NCI-H82 treated with DMSO at 0.1 percent for 48 hours (cell line): ENCODE results near the gene PSMD14.

ENCODE experiments used
- DNase-seq: peaks from one replicate; lab custom pipeline; 2025; ENCODE audit not compliant: unreplicated experiment; lab: John Stamatoyannopoulos, UW

Gene PSMD14

DNA sequence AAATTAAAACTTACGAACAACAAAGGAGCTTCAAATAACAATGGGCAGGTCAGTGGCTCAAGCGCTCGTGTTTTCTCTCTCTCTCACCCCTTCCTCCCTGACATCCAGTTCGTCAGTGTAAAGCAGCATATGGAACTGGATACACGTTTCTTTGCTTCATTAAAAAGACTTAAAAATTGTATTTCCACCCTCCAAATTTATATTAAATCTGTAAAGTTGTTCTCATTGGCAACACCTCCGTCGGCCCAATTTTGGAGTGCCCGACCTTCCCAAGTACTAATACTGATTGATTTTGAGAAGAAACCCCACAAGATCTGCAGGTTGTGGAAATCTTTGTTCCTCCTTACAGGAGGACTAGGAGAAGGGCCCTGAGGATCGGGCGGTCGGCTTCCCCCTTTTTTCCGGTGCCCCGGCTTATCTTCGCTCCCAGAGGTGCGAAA, 110.1 kb downstream of the PSMD14 start:
- DNase-seq, result peak; percentile 29

DNA sequence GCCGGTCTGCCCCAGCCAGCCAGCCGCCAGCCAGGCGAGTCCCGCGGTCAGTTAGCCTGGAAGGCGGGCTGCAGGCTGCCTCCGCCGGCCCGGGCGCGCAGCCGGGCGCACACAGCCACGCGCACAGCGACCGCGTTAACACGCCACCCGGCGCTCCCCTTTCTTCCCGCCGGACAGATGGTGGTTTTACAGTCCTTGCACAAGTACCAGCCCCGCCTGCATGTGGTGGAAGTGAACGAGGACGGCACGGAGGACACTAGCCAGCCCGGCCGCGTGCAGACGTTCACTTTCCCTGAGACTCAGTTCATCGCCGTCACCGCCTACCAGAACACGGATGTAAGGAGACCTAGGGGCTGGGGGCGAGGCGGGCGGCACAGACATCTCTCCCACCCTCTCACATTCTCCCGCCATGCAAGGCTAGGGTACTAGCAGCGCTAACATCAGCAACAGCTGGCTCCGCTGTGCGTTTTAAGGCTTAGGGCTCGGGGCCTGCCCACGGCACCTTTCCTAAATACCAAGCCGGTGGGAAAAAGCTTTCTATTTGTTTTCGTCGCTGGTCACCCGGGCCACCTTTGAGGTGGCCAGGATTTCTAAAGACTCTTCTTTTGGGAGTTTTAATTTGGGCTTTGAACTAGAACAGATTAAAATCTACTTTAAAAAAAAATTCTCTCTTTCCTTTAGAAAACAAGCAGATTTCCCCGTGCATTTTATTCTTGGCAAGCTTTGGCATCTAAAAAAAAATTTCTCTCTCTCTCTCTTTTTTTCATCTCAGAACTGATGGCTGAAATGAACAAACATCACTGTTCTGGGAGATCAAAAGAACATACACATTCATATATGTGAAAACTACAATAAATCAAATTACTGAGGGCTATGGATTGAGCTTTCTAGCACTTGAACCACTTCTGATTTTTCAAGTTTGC, 110.8 kb downstream of the PSMD14 start:
- DNase-seq, result peak; percentile 47

DNA sequence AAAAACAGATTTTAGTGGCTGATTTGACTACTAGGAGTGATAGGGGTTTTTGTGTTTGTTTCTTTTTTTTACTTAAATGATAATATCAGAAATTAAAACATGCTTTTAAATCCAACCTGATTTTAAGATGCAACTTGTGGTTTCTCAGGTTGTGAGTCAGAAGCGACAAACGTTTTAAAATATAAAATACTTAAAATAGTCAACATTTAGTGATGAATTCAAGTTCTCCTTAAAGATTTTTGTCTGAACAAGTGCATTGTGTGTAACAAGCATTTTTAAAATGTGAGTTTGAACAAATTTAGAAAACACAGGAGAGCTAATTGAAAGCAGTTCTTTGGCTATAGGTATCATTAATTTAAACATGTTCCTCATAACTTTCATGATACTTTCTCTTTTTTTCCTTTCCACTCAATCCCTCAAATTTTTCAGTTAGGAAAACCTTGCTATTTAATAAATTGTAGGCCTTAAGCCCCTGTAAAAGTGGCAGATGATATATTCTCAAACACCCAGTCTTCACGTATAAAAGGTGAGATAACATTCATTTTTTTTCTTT, 111.5 kb downstream of the PSMD14 start:
- no peak for DNase-seq

DNA sequence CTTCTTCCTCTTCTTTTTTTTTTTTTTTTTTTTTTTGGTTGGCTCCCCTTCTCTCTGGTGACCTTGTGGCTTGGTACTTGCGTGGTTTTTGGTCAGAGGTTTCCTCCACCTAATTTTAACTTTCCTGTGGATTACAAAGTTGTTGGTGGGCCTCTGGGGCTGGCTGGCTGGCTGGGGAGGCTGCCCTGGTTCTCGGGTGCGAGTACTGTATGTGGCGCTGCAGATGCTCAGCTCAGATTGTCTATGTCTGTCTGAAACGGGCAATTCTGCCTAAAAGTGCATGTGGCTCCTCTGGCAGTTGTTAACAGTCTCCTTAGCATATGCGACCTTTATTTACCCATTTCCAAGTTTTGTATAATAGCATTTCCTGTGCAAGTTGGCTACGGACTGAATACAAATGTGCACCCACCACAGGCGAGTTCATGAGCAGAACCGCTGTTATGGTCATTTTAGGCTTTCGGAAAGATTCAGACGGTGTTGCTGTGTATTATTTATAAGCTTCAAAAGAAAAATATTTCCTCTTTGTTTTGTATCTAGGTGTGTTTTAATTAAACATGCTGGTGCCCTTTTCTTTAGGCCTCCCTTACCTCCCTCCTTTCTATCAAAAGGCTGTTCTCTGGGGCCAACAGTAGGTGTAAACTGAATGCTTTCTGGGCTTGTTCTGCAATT, 112.3 kb downstream of the PSMD14 start:
- DNase-seq, result no peak

DNA sequence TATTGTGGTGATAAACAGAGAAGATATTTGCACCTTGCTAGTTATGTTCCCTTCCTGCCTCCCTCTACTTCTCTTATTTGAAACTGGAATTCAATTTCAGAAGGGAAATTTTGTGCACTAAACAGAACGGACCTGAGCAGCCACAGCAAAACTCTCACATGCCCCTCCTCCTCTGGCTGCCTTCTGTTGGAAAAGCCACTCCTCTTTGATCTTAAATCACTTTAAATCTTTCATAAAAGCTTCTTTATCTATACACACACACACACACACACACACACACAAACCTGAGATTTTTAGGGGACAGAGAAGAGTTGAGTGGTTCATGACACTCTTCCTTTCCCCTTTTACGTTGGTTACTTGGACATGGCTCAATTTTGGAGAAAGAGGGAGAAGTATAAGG, 113.5 kb downstream of the PSMD14 start:
- DNase-seq, result peak; percentile 15

DNA sequence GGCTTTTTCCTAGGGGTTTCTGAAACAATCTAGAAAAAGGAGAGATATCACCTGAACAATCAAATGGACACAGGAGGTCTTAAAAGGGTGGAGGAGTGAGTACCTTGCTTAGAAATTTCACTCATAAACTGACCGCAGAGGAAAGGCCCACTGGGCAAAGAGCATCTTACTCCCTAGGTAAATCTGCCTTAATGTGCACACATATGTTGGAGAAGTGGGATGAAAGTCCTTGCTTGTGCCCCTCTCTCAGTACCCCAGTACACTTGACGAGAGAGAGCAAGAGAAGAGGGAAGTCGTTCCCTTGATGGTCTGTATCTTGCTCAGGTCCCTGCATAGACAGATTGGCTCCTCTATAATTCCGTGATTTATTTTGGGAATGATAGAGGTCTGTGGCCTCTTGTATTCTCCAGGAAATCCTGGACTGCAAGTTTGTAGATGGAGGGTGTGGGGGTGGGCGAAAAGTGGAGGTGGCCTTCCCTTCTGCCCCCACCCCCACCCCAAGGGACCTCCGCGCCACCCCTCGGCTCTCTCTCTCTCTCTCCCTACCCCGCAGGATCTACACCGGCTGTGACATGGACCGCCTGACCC, 114.7 kb downstream of the PSMD14 start:
- no peak for DNase-seq

DNA sequence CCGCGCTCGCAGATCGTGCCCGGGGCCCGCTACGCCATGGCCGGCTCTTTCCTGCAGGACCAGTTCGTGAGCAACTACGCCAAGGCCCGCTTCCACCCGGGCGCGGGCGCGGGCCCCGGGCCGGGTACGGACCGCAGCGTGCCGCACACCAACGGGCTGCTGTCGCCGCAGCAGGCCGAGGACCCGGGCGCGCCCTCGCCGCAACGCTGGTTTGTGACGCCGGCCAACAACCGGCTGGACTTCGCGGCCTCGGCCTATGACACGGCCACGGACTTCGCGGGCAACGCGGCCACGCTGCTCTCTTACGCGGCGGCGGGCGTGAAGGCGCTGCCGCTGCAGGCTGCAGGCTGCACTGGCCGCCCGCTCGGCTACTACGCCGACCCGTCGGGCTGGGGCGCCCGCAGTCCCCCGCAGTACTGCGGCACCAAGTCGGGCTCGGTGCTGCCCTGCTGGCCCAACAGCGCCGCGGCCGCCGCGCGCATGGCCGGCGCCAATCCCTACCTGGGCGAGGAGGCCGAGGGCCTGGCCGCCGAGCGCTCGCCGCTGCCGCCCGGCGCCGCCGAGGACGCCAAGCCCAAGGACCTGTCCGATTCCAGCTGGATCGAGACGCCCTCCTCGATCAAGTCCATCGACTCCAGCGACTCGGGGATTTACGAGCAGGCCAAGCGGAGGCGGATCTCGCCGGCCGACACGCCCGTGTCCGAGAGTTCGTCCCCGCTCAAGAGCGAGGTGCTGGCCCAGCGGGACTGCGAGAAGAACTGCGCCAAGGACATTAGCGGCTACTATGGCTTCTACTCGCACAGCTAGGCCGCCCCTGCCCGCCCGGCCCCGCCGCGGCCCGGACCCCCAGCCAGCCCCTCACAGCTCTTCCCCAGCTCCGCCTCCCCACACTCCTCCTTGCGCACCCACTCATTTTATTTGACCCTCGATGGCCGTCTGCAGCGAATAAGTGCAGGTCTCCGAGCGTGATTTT, 115.5 kb downstream of the PSMD14 start:
- DNase-seq, result no peak

DNA sequence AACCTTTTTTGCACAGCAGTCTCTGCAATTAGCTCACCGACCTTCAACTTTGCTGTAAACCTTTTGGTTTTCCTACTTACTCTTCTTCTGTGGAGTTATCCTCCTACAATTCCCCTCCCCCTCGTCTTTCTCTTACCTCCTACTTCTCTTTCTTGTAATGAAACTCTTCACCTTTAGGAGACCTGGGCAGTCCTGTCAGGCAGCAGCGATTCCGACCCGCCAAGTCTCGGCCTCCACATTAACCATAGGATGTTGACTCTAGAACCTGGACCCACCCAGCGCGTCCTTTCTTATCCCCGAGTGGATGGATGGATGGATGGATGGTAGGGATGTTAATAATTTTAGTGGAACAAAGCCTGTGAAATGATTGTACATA, 116.2 kb downstream of the PSMD14 start:
- DNase-seq, result no peak

DNA sequence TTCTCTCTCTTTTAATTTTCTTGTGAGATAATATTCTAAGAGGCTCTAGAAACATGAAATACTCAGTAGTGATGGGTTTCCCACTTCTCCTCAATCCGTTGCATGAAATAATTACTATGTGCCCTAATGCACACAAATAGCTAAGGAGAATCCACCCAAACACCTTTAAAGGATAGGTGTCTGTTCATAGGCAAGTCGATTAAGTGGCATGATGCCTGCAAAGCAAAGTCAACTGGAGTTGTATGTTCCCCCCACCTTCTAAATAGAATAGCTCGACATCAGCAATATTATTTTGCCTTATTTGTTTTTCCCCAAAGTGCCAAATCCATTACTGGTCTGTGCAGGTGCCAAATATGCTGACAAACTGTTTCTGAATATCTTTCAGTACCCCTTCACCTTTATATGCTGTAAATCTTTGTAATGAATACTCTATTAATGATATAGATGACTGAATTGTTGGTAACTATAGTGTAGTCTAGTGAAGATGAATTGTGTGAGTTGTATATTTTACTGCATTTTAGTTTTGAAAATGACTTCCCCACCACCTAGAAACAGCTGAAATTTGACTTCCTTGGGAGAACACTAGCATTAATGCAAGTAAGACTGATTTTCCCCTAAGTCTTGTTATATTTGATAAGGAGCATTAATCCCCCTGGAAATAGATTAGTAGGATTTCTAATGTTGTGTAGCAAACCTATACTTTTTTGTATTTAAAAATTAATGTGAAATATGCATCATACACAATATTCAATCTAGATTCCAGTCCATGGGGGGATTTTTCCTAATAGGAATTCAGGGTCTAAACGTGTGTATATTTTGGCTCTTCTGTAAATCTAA, 116.9 kb downstream of the PSMD14 start:
- no peak for DNase-seq

DNA sequence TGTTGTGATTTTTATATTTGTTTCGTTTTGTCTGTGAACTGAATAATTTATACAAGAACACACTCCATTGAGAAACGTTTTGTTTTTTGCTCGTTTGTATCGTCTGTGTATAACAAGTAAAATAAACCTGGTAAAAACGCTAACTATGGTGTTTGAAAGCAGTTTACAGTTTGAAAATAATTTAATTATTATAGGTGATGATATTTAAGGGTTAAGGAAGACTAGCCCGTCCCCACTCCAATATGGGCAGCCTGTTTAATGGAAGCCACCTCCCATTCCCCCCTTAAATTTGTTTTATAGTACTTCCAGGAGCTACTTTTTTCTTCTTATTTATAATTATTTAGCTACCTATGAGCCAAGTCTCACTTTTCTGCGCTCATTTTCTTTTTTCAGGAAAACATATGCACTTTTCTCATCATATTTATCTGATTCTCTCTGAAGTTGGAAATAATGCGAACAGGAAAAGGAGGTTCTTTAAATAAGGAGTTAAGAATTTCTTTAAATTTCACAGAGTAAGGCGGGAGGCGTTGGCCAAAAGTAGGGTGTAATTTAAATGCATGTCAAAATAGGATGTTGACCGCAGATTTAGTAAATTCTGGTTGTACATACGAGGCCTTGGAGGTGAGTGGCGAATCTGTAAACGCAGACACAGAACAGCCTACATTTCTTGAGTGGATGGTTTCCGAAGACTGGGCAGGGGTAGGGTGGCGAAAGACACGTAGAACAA, 117.7 kb downstream of the PSMD14 start:
- DNase-seq, result no peak

DNA sequence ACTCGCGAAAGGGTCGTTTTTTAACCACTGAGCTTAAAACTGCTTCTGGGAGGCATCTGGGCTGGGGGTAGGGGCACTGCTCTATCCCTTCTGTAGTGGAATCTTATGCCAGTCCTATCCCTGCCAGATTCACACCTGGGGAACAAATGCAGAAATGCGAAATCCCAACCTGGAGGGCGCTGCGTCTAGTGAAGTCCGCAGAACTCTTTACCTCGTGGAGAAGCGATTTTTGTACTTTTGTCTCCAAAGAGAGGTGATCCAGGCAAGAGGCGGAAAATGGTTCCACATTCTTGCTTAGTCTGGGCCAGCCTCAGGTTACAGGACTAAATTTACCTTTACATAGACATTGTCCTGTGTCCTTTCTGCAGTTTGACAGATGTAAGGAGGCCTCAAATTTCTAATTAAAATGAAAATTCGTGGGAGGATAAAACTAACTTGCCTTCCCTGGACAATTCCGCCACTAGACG, 118.3 kb downstream of the PSMD14 start:
- DNase-seq, result no peak

DNA sequence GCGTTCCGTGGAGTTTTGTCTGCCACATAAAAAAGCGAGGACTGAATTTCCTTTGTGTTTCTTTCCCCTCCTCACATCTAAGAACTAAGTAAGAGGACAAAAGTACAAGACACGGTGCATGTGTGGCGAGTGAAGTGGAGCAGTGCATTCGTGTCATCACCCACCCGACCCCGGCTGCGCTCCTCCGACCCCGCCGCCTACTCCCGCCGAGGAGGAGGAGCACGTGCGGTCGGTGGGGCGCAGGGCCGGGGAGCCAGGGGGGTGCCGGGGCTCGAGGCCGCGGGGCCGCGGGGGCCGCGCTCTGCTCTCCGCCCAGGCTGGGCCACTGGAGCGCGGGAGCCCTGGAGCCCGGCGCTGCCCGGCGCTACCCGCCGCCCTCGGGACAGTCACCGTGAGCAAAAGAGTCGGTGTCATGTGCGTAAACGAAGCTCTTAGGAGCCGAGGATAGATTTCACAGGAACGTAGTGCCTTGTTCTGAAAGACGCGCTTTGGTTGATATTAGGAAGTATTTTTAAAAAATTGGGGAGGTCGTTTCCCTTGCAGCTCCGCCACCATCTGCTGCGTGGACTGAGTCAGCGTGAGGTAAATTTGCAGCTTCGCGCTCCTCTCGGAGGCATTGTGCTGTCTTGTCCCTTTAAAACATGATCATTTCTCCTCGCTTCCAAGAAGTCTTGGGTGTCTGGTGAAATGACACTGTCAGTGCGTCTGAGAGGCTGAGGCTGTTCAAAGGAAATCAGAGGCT, 118.9 kb downstream of the PSMD14 start:
- no peak for DNase-seq

DNA sequence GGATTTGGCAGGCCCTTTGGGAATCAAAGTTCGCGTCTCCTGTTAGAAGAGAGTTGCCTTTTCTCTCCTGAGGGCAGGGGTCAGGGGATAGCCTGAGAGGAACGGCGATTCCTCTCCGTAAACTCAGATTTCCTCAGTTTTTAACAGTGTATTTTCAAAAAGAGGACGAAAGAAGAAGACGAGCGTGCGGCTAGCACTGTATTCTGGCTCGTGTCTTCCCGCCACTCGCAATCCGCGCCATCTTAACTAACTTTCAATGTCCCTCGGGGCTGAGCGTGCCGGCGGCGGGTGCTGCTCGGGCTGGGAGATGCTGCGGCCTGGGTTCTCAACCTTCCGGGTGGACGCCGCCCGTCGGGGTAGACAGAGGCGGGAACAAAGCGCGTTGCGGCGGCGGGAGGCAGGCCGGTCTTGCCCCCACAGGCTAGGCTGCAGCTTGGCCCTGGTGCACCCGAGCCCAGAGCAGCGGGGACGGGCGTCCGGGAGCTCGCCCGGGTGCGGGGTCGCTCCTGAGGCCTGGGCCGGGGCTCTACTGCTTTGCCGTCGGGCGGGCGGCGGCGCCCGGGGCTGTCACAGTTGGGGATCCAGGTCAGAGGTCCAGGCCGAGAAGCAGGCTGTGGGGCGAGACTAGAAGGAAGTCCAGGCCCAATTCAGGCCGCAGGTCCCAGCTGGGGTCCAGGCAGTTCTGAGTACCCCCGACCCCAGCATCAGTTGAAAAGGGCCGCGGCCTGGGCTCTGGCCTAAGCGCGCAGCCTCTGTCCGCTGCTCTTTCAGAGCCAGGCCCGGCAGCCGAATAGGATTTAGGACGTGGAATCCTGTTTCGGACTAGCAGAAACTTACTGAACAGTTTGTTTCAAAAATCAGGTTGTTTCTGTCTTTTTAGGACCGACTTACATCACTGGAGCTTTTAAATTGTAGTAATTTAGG, 119.7 kb downstream of the PSMD14 start:
- no peak for DNase-seq

DNA sequence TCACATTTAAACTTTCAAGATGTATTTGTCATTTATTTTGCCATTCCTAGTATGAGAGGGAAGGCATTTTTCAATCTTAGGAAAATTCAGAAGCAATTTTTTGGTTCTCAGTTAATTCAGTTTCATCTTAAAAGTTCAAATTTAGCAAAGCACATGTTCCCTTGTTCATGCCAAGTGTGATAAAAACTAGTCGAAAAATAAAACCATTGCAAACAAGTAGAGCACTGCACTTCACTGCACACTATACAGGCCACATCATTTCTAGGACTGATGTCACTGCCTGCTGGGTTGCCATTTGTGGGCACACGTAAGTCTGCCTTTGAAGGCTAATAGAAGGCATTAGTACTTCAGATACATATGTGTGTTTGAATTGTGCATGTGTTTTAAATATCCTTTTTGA, 122.2 kb downstream of the PSMD14 start:
- DNase-seq, result no peak

DNA sequence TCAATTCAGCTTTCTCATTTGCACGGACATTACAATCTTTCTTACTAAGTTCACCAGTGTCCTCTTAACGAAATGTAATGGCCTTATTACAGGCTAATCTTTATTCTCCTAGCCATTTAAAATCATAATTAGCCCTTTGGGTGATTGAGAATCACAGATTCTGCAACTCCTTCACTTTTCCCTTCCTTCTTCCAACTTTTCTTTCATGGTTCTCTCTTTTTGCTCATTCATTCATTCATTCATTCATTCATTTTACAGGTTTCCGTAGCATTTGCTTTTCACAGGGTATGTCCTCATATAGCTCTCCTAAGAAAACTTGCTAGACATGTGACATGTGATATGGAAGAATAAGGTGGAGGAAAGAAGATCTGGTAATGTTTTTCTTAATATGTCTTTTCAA, 123.9 kb downstream of the PSMD14 start:
- DNase-seq, result no peak

DNA sequence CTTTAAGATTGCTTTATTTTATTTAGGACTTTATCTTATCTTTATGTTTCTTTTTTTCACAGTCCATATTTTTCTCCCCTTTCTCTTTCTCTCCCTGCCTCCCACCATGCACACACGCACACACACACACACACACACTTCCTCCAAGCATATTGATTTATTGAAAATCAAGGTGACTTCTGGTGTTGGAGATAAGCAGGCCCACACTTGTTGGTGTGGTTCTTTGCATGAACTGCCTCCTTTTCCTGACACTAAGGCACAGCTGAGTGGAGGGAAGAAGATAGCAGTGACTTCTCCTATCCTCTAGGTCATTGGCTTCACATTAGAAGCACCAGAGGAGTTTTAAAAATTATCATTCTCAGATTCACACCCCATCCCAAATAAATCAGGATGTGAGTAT, 125.9 kb downstream of the PSMD14 start:
- DNase-seq, result no peak

DNA sequence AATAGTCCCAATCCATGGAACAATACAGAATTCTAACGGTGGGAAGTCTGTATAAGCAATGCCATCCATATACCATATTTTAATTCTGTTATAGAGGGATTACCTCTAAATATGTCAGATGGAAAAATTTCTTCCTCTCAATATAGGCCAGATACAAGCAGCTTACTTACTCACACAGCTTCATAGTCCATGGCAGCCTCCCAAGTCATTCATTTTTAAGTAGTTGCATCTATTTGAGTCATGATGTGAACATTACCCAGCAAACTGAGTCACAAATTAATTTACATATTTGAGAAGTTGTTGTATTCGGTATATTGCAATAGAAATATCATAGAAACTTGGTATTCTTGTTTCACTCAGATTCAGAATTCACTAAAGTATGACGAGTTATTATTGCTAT, 128.2 kb downstream of the PSMD14 start:
- no peak for DNase-seq
